Daoy (cell line): Measurements from ENCODE around the gene MTOR. TPM values are rescaled to one million over a fixed set of nuclear protein-coding genes. Genes with fewer than 3 reads are reported as not detected.

Source experiments
- DNase-seq: peaks from one replicate; pipeline ENCODE4 v3.0.0-alpha.2; 2015; ENCODE audit warnings: low read depth
- total RNA-seq: library from RNA; depleted of rRNA; stranded (reverse); fragments of >200 nt; shearing (Covaris generic); gene quantifications from 2 replicates; pipeline ENCODE4 v1.2.3, GENCODE V29; 2014

MTOR gene
- total RNA-seq, 1 experiment from 2014 or later: 34.8 TPM

- no peak for DNase-seq
These were observed 46.3 kb downstream of the MTOR start for GRCh38 chr1:11216074-11216473.

- no peak for DNase-seq
These were observed 46.9 kb downstream of the MTOR start for GRCh38 chr1:11215381-11216005.

GRCh38 chr1:11214698-11215380, 47.5 kb downstream of the MTOR start:
- DNase-seq: no peak

- no peak for DNase-seq
These were observed 50.3 kb downstream of the MTOR start for GRCh38 chr1:11211925-11212587.

GRCh38 chr1:11211461-11211860, 50.9 kb downstream of the MTOR start:
- DNase-seq: no peak

GRCh38 chr1:11207898-11208611, 54.3 kb downstream of the MTOR start:
- DNase-seq: no peak

GRCh38 chr1:11204396-11205190, 57.8 kb downstream of the MTOR start:
- DNase-seq: no peak

- no peak for DNase-seq
These were observed 63.3 kb downstream of the MTOR start for GRCh38 chr1:11198851-11199594.

GRCh38 chr1:11198257-11198656, 64.1 kb downstream of the MTOR start:
- DNase-seq: no peak

GRCh38 chr1:11197359-11197758, 65.0 kb downstream of the MTOR start:
- DNase-seq: no peak

- DNase-seq: no peak
These were observed 65.4 kb downstream of the MTOR start for GRCh38 chr1:11196945-11197344.

GRCh38 chr1:11194407-11195176, 67.8 kb downstream of the MTOR start:
- no peak for DNase-seq

- no peak for DNase-seq
These were observed 69.0 kb downstream of the MTOR start for GRCh38 chr1:11193376-11193775.

GRCh38 chr1:11188858-11189451, 73.4 kb downstream of the MTOR start, which contains the start of gene ANGPTL7:
ANGPTL7 (plus strand) TSS chr1:11189355; CDS start chr1:11189580, 225 bp downstream.
- DNase-seq: no peak

- no peak for DNase-seq
These were observed 74.0 kb downstream of the MTOR start for GRCh38 chr1:11188381-11188780.

- DNase-seq: no peak
These were observed 74.4 kb downstream of the MTOR start for GRCh38 chr1:11187931-11188330.

- DNase-seq: no peak
These were observed 74.9 kb downstream of the MTOR start for GRCh38 chr1:11187494-11187893.

- DNase-seq: no peak
These were observed 75.4 kb downstream of the MTOR start for GRCh38 chr1:11187000-11187399.

GRCh38 chr1:11184973-11185372, 77.4 kb downstream of the MTOR start:
- DNase-seq: no peak

GRCh38 chr1:11182884-11183283, 79.5 kb downstream of the MTOR start:
- no peak for DNase-seq
